OCI-LY1 (cell line): ENCODE data around the gene SYNE2.

Experiments used
- CTCF ChIP-seq: fragments of 200-600 bp; sonication (generic), shearing (Covaris generic); IDR thresholded peaks from 2 replicates; pipeline ENCODE4 v1.5.1; 2017; ENCODE audit warnings: mild to moderate bottlenecking, antibody characterized with exemption, low read length, moderate library complexity, mixed read lengths
- EZH2 ChIP-seq: fragments of 200-600 bp; sonication (generic), shearing (Covaris generic); IDR thresholded peaks from 2 replicates; pipeline ENCODE4 v1.8.0; 2017; ENCODE audit warnings: borderline replicate concordance, mixed run types, mild to moderate bottlenecking, antibody characterized with exemption, low read length, moderate library complexity, mixed read lengths

- TF ChIP-seq CTCF (no peak), EZH2 (no peak)
These were observed 254.6 kb downstream of the SYNE2 start for GRCh38 chr14:64107438-64107837.
